Pancreas (tissue), 10 donors: ENCODE measurements around the gene LGI4. TPM values are rescaled to one million over a fixed set of nuclear protein-coding genes. Genes with fewer than 3 reads are reported as not detected.

Experiments
- ATAC-seq, 4 donors: fragments of 200-7000 bp; cut with Tn5 transposase; one replicate each; pipeline versions ENCODE4 v1.8.0 to v1.9.1; 2020; ENCODE audit warnings: mild to moderate bottlenecking in 4 of 4, moderate library complexity in 4 of 4
- DNase-seq, 6 donors: peaks; one replicate each; pipeline ENCODE4 v3.0.0-alpha.2; 2020
- FAIRE-seq: peaks from 2 replicates; lab custom pipeline; 2012; peaks lifted over from hg19 to GRCh38; lab: Jason Lieb, UNC
- H3K27ac ChIP-seq, 4 donors: fragments of 200-600 bp; sonication (generic); 1 replicate in 3 of 4; 2 replicates in 1 of 4; pipeline versions ENCODE4 v1.5.0 to v1.8.0; 2020
- H3K27me3 ChIP-seq, 4 donors: fragments of 200-600 bp; one replicate each; pipeline ENCODE4 v1.8.0; 2021
- H3K36me3 ChIP-seq, 3 donors: fragments of 200-600 bp; sonication (generic) in 1 of 3; one replicate each; pipeline versions ENCODE4 v1.5.0 to v1.8.0; 2020 to 2021
- H3K4me1 ChIP-seq, 3 donors: fragments of 200-600 bp; one replicate each; pipeline ENCODE4 v1.8.0; 2021
- H3K4me3 ChIP-seq, 4 donors: fragments of 200-600 bp; sonication (generic) in 2 of 4; one replicate each; pipeline versions ENCODE4 v1.5.0 to v1.8.0; 2020 to 2021
- H3K9me3 ChIP-seq, 4 donors: fragments of 200-600 bp; one replicate each; pipeline ENCODE4 v1.8.0; 2021
- WGBS, 2 donors: extraction: QIAGEN DNeasy Blood & Tissue Kit; methylation state at CpG; one replicate each; pipeline ENCODE4 v1.1.7; 2013; 5-methylcytosine and 5-hydroxymethylcytosine counted together
- intact Hi-C, 3 donors: fragments of 100-400 bp; cut with DNase I; formaldehyde crosslinking; loops; one replicate each; pipeline versions ENCODE4 v1.11.1 to v1.14.2; 2022
- polyA plus RNA-seq, 2 donors: library from polyadenylated mRNA; stranded (reverse); fragments of 200-250 nt; gene quantifications; one replicate each; pipeline ENCODE4 v1.2.3, GENCODE V29; 2013
- total RNA-seq, 6 donors: library from RNA; stranded (reverse); fragmentation: NEBNext Ultra II Directional in 4 of 6; extraction: Animal tissue kit (Norgen Biotek cat#: 25700) in 4 of 6; gene quantifications; one replicate each; pipeline versions ENCODE4 v1.2.1 to v1.2.4, GENCODE V29; 2021 to 2023
- TF ChIP-seq, protein P1 (sequence below), 4 donors: fragments of 200-600 bp; sonication (generic) in 3 of 4; IDR thresholded peaks; one replicate each; pipeline versions ENCODE4 v1.5.0 to v1.8.0; 2021; ENCODE audit warnings: antibody characterized with exemption in 4 of 4
- donor health status: healthy with polysubstance abuse.
- donor health status: DM: no; HTN: no; CAD: no; lungs with moderate emphysema.
- donor health status: DM: no; HTN: no; CAD: no.
- donor health status: control.
- donor health status: control.
- donor health status: Bipolar disorder and iron deficiency.
- donor health status: DM: yes; HTN: yes; CAD: no.
- donor health status: DM: no; HTN: no; CAD: no.
- donor health status: DM: no; HTN: no; CAD: no.
- donor health status: DM: yes; HTN: yes; CAD: no.

The LGI4 gene
- total and polyA plus RNA-seq, 8 donors: 0.38 to 17.9 (median 2.2) TPM

- no peaks in the 10 kb centered on the region for H3K9me3 ChIP-seq
- intact Hi-C loops: no loop called here
Measured at GRCh38 chr19:35166100-35167063, 31.5 kb upstream of the LGI4 start.

GRCh38 chr19:35165200-35166058 lies 30.6 kb upstream of the LGI4 start:
- Histone ChIP-seq H3K27ac (no peak overlapping the region), H3K9me3 (no peaks in the 10 kb centered on the region), H3K4me1 (no peaks in the 10 kb centered on the region), H3K4me3 (no peak overlapping the region), H3K36me3 (no peaks in the 10 kb centered on the region), H3K27me3 (no peaks in the 10 kb centered on the region)
- DNase-seq (no peak), FAIRE-seq (no peak), ATAC-seq (no peak)
- TF ChIP-seq, protein P1, sequence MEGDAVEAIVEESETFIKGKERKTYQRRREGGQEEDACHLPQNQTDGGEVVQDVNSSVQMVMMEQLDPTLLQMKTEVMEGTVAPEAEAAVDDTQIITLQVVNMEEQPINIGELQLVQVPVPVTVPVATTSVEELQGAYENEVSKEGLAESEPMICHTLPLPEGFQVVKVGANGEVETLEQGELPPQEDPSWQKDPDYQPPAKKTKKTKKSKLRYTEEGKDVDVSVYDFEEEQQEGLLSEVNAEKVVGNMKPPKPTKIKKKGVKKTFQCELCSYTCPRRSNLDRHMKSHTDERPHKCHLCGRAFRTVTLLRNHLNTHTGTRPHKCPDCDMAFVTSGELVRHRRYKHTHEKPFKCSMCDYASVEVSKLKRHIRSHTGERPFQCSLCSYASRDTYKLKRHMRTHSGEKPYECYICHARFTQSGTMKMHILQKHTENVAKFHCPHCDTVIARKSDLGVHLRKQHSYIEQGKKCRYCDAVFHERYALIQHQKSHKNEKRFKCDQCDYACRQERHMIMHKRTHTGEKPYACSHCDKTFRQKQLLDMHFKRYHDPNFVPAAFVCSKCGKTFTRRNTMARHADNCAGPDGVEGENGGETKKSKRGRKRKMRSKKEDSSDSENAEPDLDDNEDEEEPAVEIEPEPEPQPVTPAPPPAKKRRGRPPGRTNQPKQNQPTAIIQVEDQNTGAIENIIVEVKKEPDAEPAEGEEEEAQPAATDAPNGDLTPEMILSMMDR (IDR thresholded peaks at IDR 0.05): no peak
- WGBS, 2 donors: 50 to 67% methylated on average over 5 of the region's 5 CpGs
- intact Hi-C loops: no loop called here

More at GRCh38 chr19:35166100-35167063, 31.5 kb upstream of the LGI4 start:
- no peaks in the 10 kb centered on the region for H3K4me1 ChIP-seq
- ATAC-seq (no peak), DNase-seq (no peak), FAIRE-seq (no peak)
- H3K4me3 ChIP-seq: no peak overlapping the region
- H3K36me3 ChIP-seq: no peaks in the 10 kb centered on the region
- H3K27me3 ChIP-seq: no peaks in the 10 kb centered on the region
- 82 to 92% methylated on average over 7 of the region's 7 CpGs for WGBS, 2 donors
- H3K27ac ChIP-seq: no peak overlapping the region
- TF ChIP-seq, protein P1 (IDR thresholded peaks at IDR 0.05): no peak

GRCh38 chr19:35164418-35164817 lies 29.6 kb upstream of the LGI4 start:
- Histone ChIP-seq H3K27ac (no peak overlapping the region), H3K27me3 (no peaks in the 10 kb centered on the region), H3K4me3 (no peak overlapping the region), H3K4me1 (no peaks in the 10 kb centered on the region), H3K36me3 (no peaks in the 10 kb centered on the region), H3K9me3 (no peaks in the 10 kb centered on the region)
- no peak for DNase-seq
- TF ChIP-seq, protein P1 (IDR thresholded peaks at IDR 0.05): no peak
- no peak for ATAC-seq
- FAIRE-seq: no peak
- WGBS, 2 donors: 49 to 78% methylated on average over 2 of the region's 2 CpGs
- intact Hi-C loops: no loop called here

DNA sequence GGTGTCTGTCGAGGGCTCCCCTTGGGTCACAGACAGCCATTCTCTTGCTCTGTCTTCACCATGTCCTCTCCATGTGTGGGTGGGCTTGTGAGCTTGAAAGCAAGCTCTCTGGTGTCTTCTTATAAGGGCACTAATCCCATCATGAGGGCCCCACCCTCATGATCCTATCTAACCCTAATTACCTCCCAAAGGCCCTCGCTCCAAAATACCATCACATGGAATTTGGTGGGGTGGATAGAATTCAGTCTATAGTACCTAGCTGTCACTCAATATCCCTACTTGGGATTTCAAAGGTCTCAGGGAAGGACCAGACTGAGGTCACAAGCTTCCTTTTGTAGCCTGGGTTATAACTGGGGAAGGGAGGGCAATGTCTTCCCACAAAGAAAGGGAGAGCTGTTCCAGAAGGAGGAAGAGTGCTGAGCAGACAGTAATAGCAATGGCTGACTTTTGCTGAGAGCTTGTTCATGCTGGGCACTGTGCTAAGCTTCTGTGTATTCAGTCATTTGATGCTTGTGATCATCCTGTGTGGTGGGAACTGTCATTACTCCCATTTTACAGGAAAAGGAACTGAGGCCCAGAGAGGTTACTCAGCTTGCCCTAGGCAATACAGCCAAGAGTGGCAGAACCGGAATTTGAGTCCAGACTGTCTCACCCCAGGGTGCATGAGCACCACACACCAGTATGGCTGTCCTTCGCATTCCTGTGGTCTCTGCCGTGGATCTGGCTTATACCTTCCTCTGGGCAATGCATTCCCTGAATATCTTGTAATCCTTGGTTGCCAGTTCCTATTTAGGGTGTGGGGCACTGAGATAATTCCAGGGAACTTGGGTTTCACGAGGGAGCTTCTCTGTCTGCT lies 27.8 kb upstream of the LGI4 start:
- ATAC-seq (no peak), FAIRE-seq (no peak), DNase-seq (no peak)
- Histone ChIP-seq H3K27me3 (no peaks in the 10 kb centered on the region), H3K4me1 (no peaks in the 10 kb centered on the region), H3K36me3 (no peaks in the 10 kb centered on the region), H3K4me3 (no peak overlapping the region), H3K27ac (no peak overlapping the region), H3K9me3 (no peaks in the 10 kb centered on the region)
- TF ChIP-seq, protein P1 (IDR thresholded peaks at IDR 0.05): no peak
- intact Hi-C loops: no loop called here
- 75 to 84% methylated on average over 6 of the region's 6 CpGs for WGBS, 2 donors
